AG04450 (cell line): ENCODE results near the gene PROCR. TPM values are rescaled to one million over a fixed set of nuclear protein-coding genes. Genes with fewer than 3 reads are reported as not detected.
"Not testable (repeated sequence)": the region's sequence is repeated elsewhere in the genome, so short reads cannot be mapped to it uniquely, and the experiment has no call there.

Source experiments
- CTCF ChIA-PET: fragments of 300-600, 350-600 bp; formaldehyde crosslinking; extraction: SDS; loops from one replicate; lab custom pipeline; 2022; ENCODE audit warnings: antibody characterized with exemption, inconsistent platforms; lab: Charles Lee
- POLR2A ChIA-PET: fragments of 350-600 bp; formaldehyde crosslinking; extraction: SDS; loops from one replicate; lab custom pipeline; 2021; ENCODE audit warnings: antibody characterized with exemption, inconsistent platforms; lab: Yijun Ruan, JAX
- DNase-seq: peaks from one replicate; pipeline ENCODE4 v3.0.0-alpha.2; 2011; ENCODE audit warnings: low read depth, low spot score
- H3K27ac ChIP-seq: one replicate; pipeline ENCODE4 v1.5.1; 2012; ENCODE audit warnings: low read depth, low read length, control low read depth
- H3K27me3 ChIP-seq: one replicate; pipeline ENCODE4 v1.6.0; 2012; ENCODE audit warnings: low read length; ENCODE audit not compliant: control insufficient read depth, insufficient read depth
- H3K4me3 ChIP-seq: 2 replicates; pipeline ENCODE4 v1.5.1; 2011; ENCODE audit warnings: mild to moderate bottlenecking, low read depth, low read length, control low read depth
- H3K9me3 ChIP-seq: 2 replicates; pipeline ENCODE4 v1.5.1; 2012; ENCODE audit warnings: low read length; ENCODE audit not compliant: control insufficient read depth, insufficient read depth
- polyA plus RNA-seq: library from polyadenylated mRNA; depleted of rRNA; stranded (reverse); fragments of >200 nt; gene quantifications from 2 replicates; pipeline ENCODE4 v1.2.3, GENCODE V29; 2011
- TF ChIP-seq, protein P1 (sequence below): IDR thresholded peaks from 2 replicates; pipeline ENCODE4 v1.5.1; 2011; ENCODE audit warnings: low read depth, low read length, control low read depth, inconsistent platforms

The PROCR gene
- polyA plus RNA-seq, 1 experiment = 73.8 TPM

DNA sequence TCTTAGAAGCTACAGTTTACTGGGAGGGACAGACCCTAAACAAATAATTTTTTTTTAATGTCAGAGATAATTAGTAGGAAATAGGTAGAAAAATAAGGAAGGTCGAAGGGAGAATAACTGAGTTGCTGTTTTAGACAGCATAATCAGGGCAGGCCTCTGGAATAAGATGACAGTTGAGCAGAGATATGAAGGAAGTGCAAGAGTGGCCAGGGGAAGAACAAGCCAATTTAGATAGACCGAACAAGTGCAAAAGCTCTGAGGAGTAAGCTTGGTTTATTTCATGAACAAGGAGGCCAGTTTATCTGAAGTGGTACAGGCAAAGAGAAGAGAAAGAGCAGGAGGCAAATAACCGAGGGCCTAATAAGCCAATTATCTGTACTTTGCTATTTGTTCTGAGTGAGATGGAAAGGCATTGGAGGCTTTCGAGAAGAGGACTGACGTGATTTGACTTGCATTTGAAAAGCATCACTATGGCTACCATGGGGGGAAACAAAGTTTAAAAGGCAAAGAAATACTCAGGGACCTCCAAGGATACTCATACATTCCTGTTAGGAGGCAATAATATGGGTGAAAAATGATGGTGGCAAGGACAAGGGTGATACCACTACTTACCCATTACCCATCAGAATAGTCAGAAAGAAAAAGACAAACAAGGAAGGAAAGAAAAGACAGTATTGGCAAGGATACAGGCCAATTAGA is 19.7 kb downstream of the PROCR start:
- no peak for DNase-seq
- TF ChIP-seq, protein P1, sequence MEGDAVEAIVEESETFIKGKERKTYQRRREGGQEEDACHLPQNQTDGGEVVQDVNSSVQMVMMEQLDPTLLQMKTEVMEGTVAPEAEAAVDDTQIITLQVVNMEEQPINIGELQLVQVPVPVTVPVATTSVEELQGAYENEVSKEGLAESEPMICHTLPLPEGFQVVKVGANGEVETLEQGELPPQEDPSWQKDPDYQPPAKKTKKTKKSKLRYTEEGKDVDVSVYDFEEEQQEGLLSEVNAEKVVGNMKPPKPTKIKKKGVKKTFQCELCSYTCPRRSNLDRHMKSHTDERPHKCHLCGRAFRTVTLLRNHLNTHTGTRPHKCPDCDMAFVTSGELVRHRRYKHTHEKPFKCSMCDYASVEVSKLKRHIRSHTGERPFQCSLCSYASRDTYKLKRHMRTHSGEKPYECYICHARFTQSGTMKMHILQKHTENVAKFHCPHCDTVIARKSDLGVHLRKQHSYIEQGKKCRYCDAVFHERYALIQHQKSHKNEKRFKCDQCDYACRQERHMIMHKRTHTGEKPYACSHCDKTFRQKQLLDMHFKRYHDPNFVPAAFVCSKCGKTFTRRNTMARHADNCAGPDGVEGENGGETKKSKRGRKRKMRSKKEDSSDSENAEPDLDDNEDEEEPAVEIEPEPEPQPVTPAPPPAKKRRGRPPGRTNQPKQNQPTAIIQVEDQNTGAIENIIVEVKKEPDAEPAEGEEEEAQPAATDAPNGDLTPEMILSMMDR = no peak
- CTCF ChIA-PET = no interaction called here
- H3K27me3 ChIP-seq = no peaks in the 10 kb centered on the region
- no peak overlapping the region for H3K27ac ChIP-seq
- POLR2A ChIA-PET = no interaction called here
- no peak overlapping the region for H3K4me3 ChIP-seq
- peaks cover 4% of the 10 kb centered on the region; the same call in 1 of the 2 replicates for H3K9me3 ChIP-seq

DNA sequence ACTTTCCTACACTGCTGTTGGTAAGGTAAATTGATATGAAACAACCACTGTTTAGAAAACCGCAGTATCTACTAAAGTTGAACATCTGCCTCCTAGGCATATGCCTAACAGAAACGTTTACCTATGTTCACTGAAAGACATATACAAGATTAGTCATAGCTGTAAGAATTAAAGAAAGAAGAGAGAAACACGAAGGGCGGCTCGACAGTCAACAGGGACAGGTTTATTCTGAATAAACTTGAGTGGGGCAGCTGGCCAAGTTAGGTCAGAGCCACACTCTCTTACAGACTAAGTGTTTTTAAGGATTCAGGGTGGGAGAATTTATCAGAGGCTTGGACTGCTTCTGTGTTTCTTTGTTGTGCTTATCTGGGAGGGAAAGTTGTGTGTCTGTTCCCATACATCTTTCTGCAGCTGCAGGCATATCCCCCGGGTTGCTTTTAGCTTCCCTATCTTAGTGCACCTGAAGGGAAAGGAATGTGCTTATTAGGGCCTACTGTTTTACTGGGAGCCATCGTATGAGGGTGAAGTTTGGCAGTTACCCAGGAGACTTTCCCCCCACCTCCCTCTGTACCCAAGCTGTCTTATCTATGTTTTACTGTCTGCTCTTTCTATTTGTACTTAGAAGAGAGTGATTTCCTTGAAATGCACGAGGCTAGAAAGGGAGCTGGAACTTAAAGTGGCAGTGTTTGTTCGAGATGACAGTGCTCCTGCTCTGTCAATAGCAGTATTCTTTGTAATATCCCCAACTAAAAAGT is 20.4 kb downstream of the PROCR start:
- peaks cover 8% of the 10 kb centered on the region for H3K9me3 ChIP-seq
- no peak for DNase-seq
- no peaks in the 10 kb centered on the region for H3K27me3 ChIP-seq
- ChIA-PET POLR2A (interaction anchor here (0.6 kb wide), 2 partner anchors 93 to 976 kb away, joined by 3 read pairs; no protein-coding TSS in a partner anchor), CTCF (interaction anchor here (0.7 to 2.7 kb wide), 4 partner anchors 17 to 96 kb away, joined by 3 to 14 read pairs (median 9); no protein-coding TSS in a partner anchor)
- H3K4me3 ChIP-seq = no peak overlapping the region
- no peak overlapping the region for H3K27ac ChIP-seq
- TF ChIP-seq, protein P1 = no peak

DNA sequence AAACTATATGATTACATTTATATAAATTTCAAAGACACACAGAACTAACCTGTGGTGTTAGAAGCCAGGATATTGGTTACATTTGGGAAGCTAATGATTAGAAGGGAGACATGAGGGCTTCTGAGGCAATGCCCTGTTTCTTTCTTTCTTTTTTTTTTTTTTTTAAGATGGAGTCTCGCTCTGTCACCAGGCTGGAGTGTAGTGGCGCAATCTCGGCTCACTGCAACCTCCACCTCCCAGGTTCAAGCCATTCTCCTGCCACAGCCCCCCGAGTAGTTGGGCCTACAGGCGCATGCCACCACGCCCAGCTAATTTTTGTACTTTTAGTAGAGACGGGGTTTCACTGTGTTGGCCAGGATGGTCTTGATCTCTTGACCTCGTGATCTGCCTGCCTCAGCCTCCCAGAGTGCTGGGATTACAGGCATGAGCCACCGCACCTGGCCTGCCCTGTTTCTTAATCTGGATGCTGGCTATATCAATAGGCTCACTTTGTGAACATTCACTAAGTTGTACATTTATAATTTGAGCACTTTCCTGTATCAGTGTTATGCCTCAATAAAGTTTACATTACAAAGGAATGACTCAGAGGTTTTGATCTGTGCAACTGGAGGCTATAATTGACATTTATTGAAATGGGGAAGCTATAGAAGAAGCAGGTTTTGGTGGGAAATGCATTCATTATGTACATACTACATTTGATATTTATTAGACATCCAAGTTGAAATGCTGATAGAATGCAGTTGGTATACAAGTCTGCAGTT is 21.3 kb downstream of the PROCR start:
- POLR2A ChIA-PET = interaction anchor here (0.6 to 1.0 kb wide), 3 partner anchors 47 to 975 kb away, joined by 3 read pairs; partner anchors contain the start of gene EDEM2
- not testable (repeated sequence) for H3K27ac ChIP-seq, H3K27me3 ChIP-seq, H3K4me3 ChIP-seq, DNase-seq, H3K9me3 ChIP-seq
- CTCF ChIA-PET = interaction anchor here (0.7 to 2.7 kb wide), 6 partner anchors 14 to 246 kb away, joined by 3 to 14 read pairs (median 7); partner anchors contain the start of gene GDF5

DNA sequence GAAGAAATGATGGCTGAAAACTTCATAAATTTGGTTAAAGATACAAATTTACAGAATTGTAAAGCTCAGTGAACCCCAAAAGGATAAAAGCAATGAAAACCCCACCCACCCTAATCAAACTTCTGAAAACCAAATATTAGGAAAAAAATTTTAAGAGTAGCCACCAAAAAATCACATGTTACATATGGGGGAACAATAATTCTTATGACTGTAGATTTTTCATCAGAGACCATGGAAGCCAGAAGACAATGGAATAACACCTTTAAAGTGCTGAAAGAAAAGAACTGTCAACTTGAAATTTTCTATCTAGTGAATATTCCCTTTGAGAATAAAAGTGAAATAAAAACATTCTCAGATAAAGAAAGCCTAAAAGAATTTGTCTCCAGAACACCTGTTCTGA is 24.4 kb downstream of the PROCR start:
- CTCF ChIA-PET = interaction anchor here (1.0 kb wide), 1 partner anchor 12 kb away, joined by 3 read pairs; no protein-coding TSS in a partner anchor
- no peak overlapping the region for H3K27ac ChIP-seq
- no peaks in the 10 kb centered on the region for H3K27me3 ChIP-seq
- no peak overlapping the region for H3K4me3 ChIP-seq
- POLR2A ChIA-PET = no interaction called here
- peaks cover 20% of the 10 kb centered on the region for H3K9me3 ChIP-seq
- TF ChIP-seq, protein P1 = no peak
- DNase-seq = no peak

DNA sequence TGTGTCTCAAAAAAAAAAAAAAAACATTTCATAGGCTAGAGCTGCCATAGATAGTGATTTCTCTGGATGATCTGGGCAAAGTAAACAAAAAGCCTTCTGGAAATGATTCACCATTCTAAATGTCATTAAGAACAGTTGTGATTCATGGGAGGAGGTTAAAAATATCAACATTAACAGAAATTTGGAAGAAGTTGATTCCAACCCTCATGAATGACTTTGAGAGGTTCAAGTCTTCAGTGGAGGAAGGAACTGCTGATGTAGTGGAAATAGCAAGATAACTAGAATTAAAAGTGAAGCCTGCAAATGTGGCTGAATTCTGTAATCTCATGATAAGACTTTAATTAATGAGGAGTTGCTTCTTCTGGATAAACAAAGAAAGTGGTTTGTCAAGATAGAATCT is 27.9 kb downstream of the PROCR start:
- ChIA-PET CTCF (interaction anchor here (0.6 kb wide), 1 partner anchor 24 kb away, joined by 4 read pairs; no protein-coding TSS in a partner anchor), POLR2A (no interaction called here)
- DNase-seq = no peak
- Histone ChIP-seq H3K4me3 (no peak overlapping the region), H3K27ac (no peak overlapping the region), H3K27me3 (no peaks in the 10 kb centered on the region), H3K9me3 (peaks cover 20% of the 10 kb centered on the region)
- TF ChIP-seq, protein P1 = no peak
